ENCODE results near the gene FBXW12.
"Not testable (repeated sequence)": the region's sequence is repeated elsewhere in the genome, so short reads cannot be mapped to it uniquely, and the experiment has no call there.

The FBXW12 gene

GRCh38 chr3:48372862-48373435 is 930 bp downstream of the FBXW12 start:
- no peak for DNase-seq

- DNase-seq, result no peak
Observed at GRCh38 chr3:48387634-48388033, 15.6 kb downstream of the FBXW12 start.

GRCh38 chr3:48388966-48389365 is 16.9 kb downstream of the FBXW12 start:
- no peak for DNase-seq

GRCh38 chr3:48394391-48394790 is 22.4 kb downstream of the FBXW12 start:
- no peak for DNase-seq

- DNase-seq, result no peak
Observed at GRCh38 chr3:48395714-48396113, 23.7 kb downstream of the FBXW12 start.

- no peak for DNase-seq
Observed at GRCh38 chr3:48397767-48398681, 26.0 kb downstream of the FBXW12 start.

- no peak for DNase-seq
Observed at GRCh38 chr3:48398701-48399386, 26.8 kb downstream of the FBXW12 start.

- no peak for DNase-seq
Observed at GRCh38 chr3:48399387-48400172, 27.6 kb downstream of the FBXW12 start.

- DNase-seq, result peak; percentile 43 to 71
Observed at GRCh38 chr3:48400824-48401433, 28.9 kb downstream of the FBXW12 start.

- DNase-seq, result not testable (repeated sequence)
Observed at GRCh38 chr3:48401434-48401901, 29.4 kb downstream of the FBXW12 start.

GRCh38 chr3:48402281-48402732 is 30.3 kb downstream of the FBXW12 start:
- no peak for DNase-seq

GRCh38 chr3:48402907-48403306 is 30.9 kb downstream of the FBXW12 start:
- DNase-seq, result no peak

- DNase-seq, result no peak
Observed at GRCh38 chr3:48403533-48404439, 31.8 kb downstream of the FBXW12 start.

GRCh38 chr3:48404440-48405342 is 32.7 kb downstream of the FBXW12 start:
- DNase-seq, result no peak

GRCh38 chr3:48405343-48405881 is 33.4 kb downstream of the FBXW12 start:
- no peak for DNase-seq

GRCh38 chr3:48405971-48406370 is 34.0 kb downstream of the FBXW12 start:
- no peak for DNase-seq

GRCh38 chr3:48406443-48407431 is 34.7 kb downstream of the FBXW12 start:
- DNase-seq, result no peak

GRCh38 chr3:48407542-48408099 is 35.6 kb downstream of the FBXW12 start:
- DNase-seq, result no peak

Data from NCI-H526 (cell line).